Uterus (tissue), 2 donors: ENCODE results near the gene CITED4.

Source experiments
- CTCF ChIP-seq, 4 experiments: fragments of 200-600 bp in 2 of 4; fragments of 450-650 bp in 2 of 4; sonication (generic) in 2 of 4; IDR thresholded peaks; one replicate each; pipeline ENCODE4 v1.5.1; 2016 to 2019; ENCODE audit warnings: antibody characterized with exemption in 4 of 4, mild to moderate bottlenecking in 2 of 4, moderate library complexity in 1 of 4
- POLR2A ChIP-seq, 2 donors: fragments of 450-650 bp; IDR thresholded peaks; one replicate each; pipeline ENCODE4 v1.6.1; 2016; ENCODE audit warnings: antibody characterized with exemption in 2 of 2, mild to moderate bottlenecking in 1 of 2, moderate library complexity in 1 of 2

GRCh38 chr1:40890771-40891170 is 28.6 kb upstream of the CITED4 start:
- no peak for TF ChIP-seq POLR2A (IDR thresholded peaks at IDR 0.05)
- no peak for TF ChIP-seq CTCF (IDR thresholded peaks at IDR 0.05)
